ENCODE measurements around the gene MED8. TPM values are rescaled to one million over a fixed set of nuclear protein-coding genes. Genes with fewer than 3 reads are reported as not detected.

The MED8 gene
- total RNA-seq, 1 donor from 2014 or later: 54.5 TPM

DNA sequence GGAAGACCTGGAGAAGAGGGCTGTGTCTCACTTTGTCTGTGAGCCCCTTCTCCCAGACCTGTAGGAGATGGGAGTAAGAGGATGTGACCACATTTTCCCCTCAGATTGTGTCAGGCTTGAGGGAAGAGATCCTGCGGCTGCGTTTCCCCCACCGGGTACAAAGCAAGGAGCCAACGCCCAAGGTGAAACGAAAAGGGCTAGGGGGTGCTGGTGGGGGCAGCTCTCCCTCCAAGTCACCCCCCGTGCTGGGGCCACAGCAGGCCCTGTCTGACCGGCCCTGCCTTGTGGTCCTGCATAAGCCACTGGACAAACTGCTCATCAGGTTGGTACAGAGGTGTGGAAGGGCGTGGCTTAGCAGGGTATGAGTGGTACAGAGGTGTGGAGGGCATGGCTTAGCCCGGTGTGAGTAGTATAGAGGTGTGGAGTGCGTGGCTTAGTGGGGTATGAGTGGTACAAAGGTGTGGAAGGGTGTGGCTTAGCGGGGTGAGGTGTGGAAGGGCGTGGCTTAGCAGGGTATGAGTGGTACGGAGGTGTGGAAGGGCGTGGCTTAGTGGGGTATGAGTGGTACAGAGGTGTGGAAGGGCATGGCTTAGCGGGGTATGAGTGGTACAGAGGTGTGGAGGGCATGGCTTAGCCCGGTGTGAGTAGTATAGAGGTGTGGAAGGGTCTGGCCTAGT lies 33.5 kb upstream of the MED8 start:
- Histone ChIP-seq H4K20me1 (ENCODE audit: insufficient read depth, low read length) (peaks cover 13% of the 10 kb centered on the region), H3K27me3 (ENCODE audit: insufficient read depth, low read length) (no peaks in the 10 kb centered on the region), H3K36me3 (ENCODE audit: insufficient read depth, low read length) (peaks cover 59% of the 10 kb centered on the region), H3K9ac (ENCODE audit: low read length) (no peak overlapping the region), H3K4me2 (ENCODE audit: low read length) (no peak overlapping the region), H2AFZ (ENCODE audit: low read depth, low read length) (no peak overlapping the region), H3K4me1 (ENCODE audit: insufficient read depth, low read length) (no peaks in the 10 kb centered on the region), H3K9me3 (ENCODE audit: insufficient read depth, low read depth, low read length) (no peaks in the 10 kb centered on the region), H3K4me3 (ENCODE audit: insufficient read depth, low read depth, low read length) (no peak overlapping the region), H3K27ac (ENCODE audit: low read depth, low read length) (no peak overlapping the region), H3K79me2 (ENCODE audit: insufficient read depth, low read length) (no peaks in the 10 kb centered on the region)
- Mint-ChIP-seq H3K27ac (ENCODE audit: unreplicated experiment) (no peak overlapping the region), H3K4me1 (ENCODE audit: low read depth, unreplicated experiment) (no peaks in the 10 kb centered on the region), H3K27me3 (ENCODE audit: low read depth, unreplicated experiment) (no peaks in the 10 kb centered on the region), H3K4me3 (ENCODE audit: unreplicated experiment) (no peak overlapping the region), H3K9me3 (ENCODE audit: unreplicated experiment) (no peaks in the 10 kb centered on the region), H3K36me3 (ENCODE audit: low read depth, unreplicated experiment) (peaks cover 54% of the 10 kb centered on the region)
- DNase-seq (ENCODE audit: low read depth): no peak
- TF ChIP-seq EZH2 (IDR thresholded peaks at IDR 0.05; ENCODE audit: insufficient read depth, low read length): no peak
- no peak for TF ChIP-seq CTCF (IDR thresholded peaks at IDR 0.05; ENCODE audit: insufficient read depth, low read depth, low read length)
- no peak for FAIRE-seq

GRCh38 chr1:43421976-43422750 lies 32.6 kb upstream of the MED8 start:
- Histone ChIP-seq H3K27me3 (ENCODE audit: insufficient read depth, low read length) (no peaks in the 10 kb centered on the region), H3K4me1 (ENCODE audit: insufficient read depth, low read length) (no peaks in the 10 kb centered on the region), H3K4me3 (ENCODE audit: insufficient read depth, low read depth, low read length) (no peak overlapping the region), H3K9ac (ENCODE audit: low read length) (no peak overlapping the region), H4K20me1 (ENCODE audit: insufficient read depth, low read length) (peaks cover 13% of the 10 kb centered on the region), H2AFZ (ENCODE audit: low read depth, low read length) (no peak overlapping the region), H3K79me2 (ENCODE audit: insufficient read depth, low read length) (no peaks in the 10 kb centered on the region), H3K27ac (ENCODE audit: low read depth, low read length) (no peak overlapping the region), H3K4me2 (ENCODE audit: low read length) (no peak overlapping the region), H3K36me3 (ENCODE audit: insufficient read depth, low read length) (peaks cover 64% of the 10 kb centered on the region), H3K9me3 (ENCODE audit: insufficient read depth, low read depth, low read length) (no peaks in the 10 kb centered on the region)
- Mint-ChIP-seq H3K9me3 (ENCODE audit: unreplicated experiment) (no peaks in the 10 kb centered on the region), H3K36me3 (ENCODE audit: low read depth, unreplicated experiment) (peaks cover 47% of the 10 kb centered on the region), H3K27me3 (ENCODE audit: low read depth, unreplicated experiment) (no peaks in the 10 kb centered on the region), H3K4me1 (ENCODE audit: low read depth, unreplicated experiment) (no peaks in the 10 kb centered on the region), H3K27ac (ENCODE audit: unreplicated experiment) (no peak overlapping the region), H3K4me3 (ENCODE audit: unreplicated experiment) (no peak overlapping the region)
- no peak for FAIRE-seq
- no peak for DNase-seq (ENCODE audit: low read depth)
- TF ChIP-seq EZH2 (IDR thresholded peaks at IDR 0.05; ENCODE audit: insufficient read depth, low read length) (no peak), CTCF (IDR thresholded peaks at IDR 0.05; ENCODE audit: insufficient read depth, low read depth, low read length) (no peak)

DNA sequence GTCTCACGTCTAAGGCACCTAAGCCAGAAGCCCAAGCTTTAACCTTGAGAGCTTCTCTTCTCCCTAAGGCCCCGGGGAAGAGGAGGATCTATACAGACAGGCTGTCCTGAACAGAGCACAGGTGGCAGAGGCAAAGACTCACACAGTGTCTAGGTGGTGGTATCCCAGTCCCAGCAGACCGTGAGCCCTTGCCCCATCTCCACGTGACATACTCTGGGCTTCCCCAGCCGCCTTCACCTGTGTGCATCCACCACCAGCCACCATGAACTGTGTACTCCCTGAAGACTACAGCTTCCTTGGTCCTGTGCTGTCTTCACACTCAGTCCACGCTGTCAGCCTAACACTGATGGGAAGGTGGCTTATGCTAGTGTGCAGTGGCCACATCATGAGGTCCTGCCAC lies 31.8 kb upstream of the MED8 start:
- Mint-ChIP-seq H3K27me3 (ENCODE audit: low read depth, unreplicated experiment) (no peaks in the 10 kb centered on the region), H3K4me1 (ENCODE audit: low read depth, unreplicated experiment) (no peaks in the 10 kb centered on the region), H3K4me3 (ENCODE audit: unreplicated experiment) (no peak overlapping the region), H3K36me3 (ENCODE audit: low read depth, unreplicated experiment) (peaks cover 39% of the 10 kb centered on the region), H3K27ac (ENCODE audit: unreplicated experiment) (no peak overlapping the region), H3K9me3 (ENCODE audit: unreplicated experiment) (no peaks in the 10 kb centered on the region)
- FAIRE-seq: no peak
- Histone ChIP-seq H3K4me2 (ENCODE audit: low read length) (no peak overlapping the region), H3K27ac (ENCODE audit: low read depth, low read length) (no peak overlapping the region), H3K9me3 (ENCODE audit: insufficient read depth, low read depth, low read length) (no peaks in the 10 kb centered on the region), H4K20me1 (ENCODE audit: insufficient read depth, low read length) (peaks cover 13% of the 10 kb centered on the region), H3K9ac (ENCODE audit: low read length) (no peak overlapping the region), H3K79me2 (ENCODE audit: insufficient read depth, low read length) (no peaks in the 10 kb centered on the region), H3K27me3 (ENCODE audit: insufficient read depth, low read length) (no peaks in the 10 kb centered on the region), H3K36me3 (ENCODE audit: insufficient read depth, low read length) (peaks cover 63% of the 10 kb centered on the region), H2AFZ (ENCODE audit: low read depth, low read length) (no peak overlapping the region), H3K4me3 (ENCODE audit: insufficient read depth, low read depth, low read length) (no peak overlapping the region), H3K4me1 (ENCODE audit: insufficient read depth, low read length) (no peaks in the 10 kb centered on the region)
- DNase-seq (ENCODE audit: low read depth): no peak
- TF ChIP-seq CTCF (IDR thresholded peaks at IDR 0.05; ENCODE audit: insufficient read depth, low read depth, low read length): no peak
- no peak for TF ChIP-seq EZH2 (IDR thresholded peaks at IDR 0.05; ENCODE audit: insufficient read depth, low read length)

Data from astrocyte (in vitro differentiated cells and primary cell).